Measurements from ENCODE around the gene UQCR10. TPM values are rescaled to one million over a fixed set of nuclear protein-coding genes. Genes with fewer than 3 reads are reported as not detected.
"Not testable (repeated sequence)": the region's sequence is repeated elsewhere in the genome, so short reads cannot be mapped to it uniquely, and the experiment has no call there.

The UQCR10 gene
- total RNA-seq, 1 donor, result 26.0 TPM

- Histone ChIP-seq H3K27me3 (ENCODE audit: insufficient read depth, low read length) (no peaks in the 10 kb centered on the region), H3K9me3 (ENCODE audit: low read depth, low read length) (no peaks in the 10 kb centered on the region), H3K4me1 (ENCODE audit: insufficient read depth, low read length) (peaks cover 18% of the 10 kb centered on the region), H3K4me3 (ENCODE audit: low read length) (no peak overlapping the region)
Observed at GRCh38 chr22:29748248-29748893, 18.8 kb upstream of the UQCR10 start.

- Histone ChIP-seq H3K4me1 (ENCODE audit: insufficient read depth, low read length) (peaks cover 18% of the 10 kb centered on the region), H3K9me3 (ENCODE audit: low read depth, low read length) (no peaks in the 10 kb centered on the region), H3K4me3 (ENCODE audit: low read length) (no peak overlapping the region), H3K27me3 (ENCODE audit: insufficient read depth, low read length) (no peaks in the 10 kb centered on the region)
Observed at GRCh38 chr22:29750029-29750428, 17.1 kb upstream of the UQCR10 start.

- no peaks in the 10 kb centered on the region for H3K27me3 ChIP-seq (ENCODE audit: insufficient read depth, low read length)
- H3K9me3 ChIP-seq (ENCODE audit: low read depth, low read length), result no peaks in the 10 kb centered on the region
- no peak overlapping the region for H3K4me3 ChIP-seq (ENCODE audit: low read length)
- peaks cover 18% of the 10 kb centered on the region for H3K4me1 ChIP-seq (ENCODE audit: insufficient read depth, low read length)
Observed at GRCh38 chr22:29750559-29751538, 16.3 kb upstream of the UQCR10 start.

- no peaks in the 10 kb centered on the region for H3K9me3 ChIP-seq (ENCODE audit: low read depth, low read length)
- H3K27me3 ChIP-seq (ENCODE audit: insufficient read depth, low read length), result no peaks in the 10 kb centered on the region
- H3K4me1 ChIP-seq (ENCODE audit: insufficient read depth, low read length), result peaks cover 18% of the 10 kb centered on the region
- H3K4me3 ChIP-seq (ENCODE audit: low read length), result no peak overlapping the region
Observed at GRCh38 chr22:29751669-29752068, 15.5 kb upstream of the UQCR10 start.

GRCh38 chr22:29753808-29754657 lies 13.1 kb upstream of the UQCR10 start:
- H3K4me1 ChIP-seq (ENCODE audit: insufficient read depth, low read length), result peaks cover 18% of the 10 kb centered on the region
- no peak overlapping the region for H3K4me3 ChIP-seq (ENCODE audit: low read length)
- no peaks in the 10 kb centered on the region for H3K9me3 ChIP-seq (ENCODE audit: low read depth, low read length)
- no peaks in the 10 kb centered on the region for H3K27me3 ChIP-seq (ENCODE audit: insufficient read depth, low read length)

GRCh38 chr22:29754658-29755395 lies 12.3 kb upstream of the UQCR10 start:
- not testable (repeated sequence) for H3K9me3 ChIP-seq (ENCODE audit: low read depth, low read length); H3K27me3 ChIP-seq (ENCODE audit: insufficient read depth, low read length); H3K4me3 ChIP-seq (ENCODE audit: low read length)
- H3K4me1 ChIP-seq (ENCODE audit: insufficient read depth, low read length), result peaks cover 18% of the 10 kb centered on the region

GRCh38 chr22:29755889-29756288 lies 11.3 kb upstream of the UQCR10 start:
- Histone ChIP-seq H3K27me3 (ENCODE audit: insufficient read depth, low read length) (no peaks in the 10 kb centered on the region), H3K9me3 (ENCODE audit: low read depth, low read length) (no peaks in the 10 kb centered on the region), H3K4me3 (ENCODE audit: low read length) (no peak overlapping the region), H3K4me1 (ENCODE audit: insufficient read depth, low read length) (peaks cover 11% of the 10 kb centered on the region)

GRCh38 chr22:29756341-29756740 lies 10.8 kb upstream of the UQCR10 start:
- Histone ChIP-seq H3K4me1 (ENCODE audit: insufficient read depth, low read length) (peaks cover 6% of the 10 kb centered on the region), H3K4me3 (ENCODE audit: low read length) (no peak overlapping the region), H3K27me3 (ENCODE audit: insufficient read depth, low read length) (no peaks in the 10 kb centered on the region), H3K9me3 (ENCODE audit: low read depth, low read length) (no peaks in the 10 kb centered on the region)

GRCh38 chr22:29757096-29757495 lies 10.1 kb upstream of the UQCR10 start:
- Histone ChIP-seq H3K27me3 (ENCODE audit: insufficient read depth, low read length) (no peaks in the 10 kb centered on the region), H3K9me3 (ENCODE audit: low read depth, low read length) (no peaks in the 10 kb centered on the region), H3K4me3 (ENCODE audit: low read length) (no peak overlapping the region), H3K4me1 (ENCODE audit: insufficient read depth, low read length) (no peaks in the 10 kb centered on the region)

- Histone ChIP-seq H3K4me3 (ENCODE audit: low read length) (no peak overlapping the region), H3K4me1 (ENCODE audit: insufficient read depth, low read length) (no peaks in the 10 kb centered on the region), H3K9me3 (ENCODE audit: low read depth, low read length) (no peaks in the 10 kb centered on the region), H3K27me3 (ENCODE audit: insufficient read depth, low read length) (no peaks in the 10 kb centered on the region)
Observed at GRCh38 chr22:29758068-29758622, 9.0 kb upstream of the UQCR10 start.

- Histone ChIP-seq H3K4me1 (ENCODE audit: insufficient read depth, low read length) (no peaks in the 10 kb centered on the region), H3K27me3 (ENCODE audit: insufficient read depth, low read length) (no peaks in the 10 kb centered on the region), H3K9me3 (ENCODE audit: low read depth, low read length) (no peaks in the 10 kb centered on the region), H3K4me3 (ENCODE audit: low read length) (no peak overlapping the region)
Observed at GRCh38 chr22:29758959-29759358, 8.2 kb upstream of the UQCR10 start.

- peaks cover 11% of the 10 kb centered on the region for H3K4me1 ChIP-seq (ENCODE audit: insufficient read depth, low read length)
- H3K4me3 ChIP-seq (ENCODE audit: low read length), result no peak overlapping the region
Observed at GRCh38 chr22:29762263-29762662, 4.9 kb upstream of the UQCR10 start.

GRCh38 chr22:29765905-29766631 lies 1.1 kb upstream of the UQCR10 start:
- H3K9me3 ChIP-seq (ENCODE audit: low read depth, low read length), result no peaks in the 10 kb centered on the region
- H3K4me3 ChIP-seq (ENCODE audit: low read length), result peak overlapping the region; percentile 98
- peaks cover 25% of the 10 kb centered on the region for H3K4me1 ChIP-seq (ENCODE audit: insufficient read depth, low read length)
- H3K27me3 ChIP-seq (ENCODE audit: insufficient read depth, low read length), result no peaks in the 10 kb centered on the region

More at GRCh38 chr22:29762263-29762662, 4.9 kb upstream of the UQCR10 start:
- H3K27me3 ChIP-seq (ENCODE audit: insufficient read depth, low read length), result no peaks in the 10 kb centered on the region
- no peaks in the 10 kb centered on the region for H3K9me3 ChIP-seq (ENCODE audit: low read depth, low read length)

Data from mononuclear cell (primary cell).